ENCODE measurements around the gene FHIT.

- TF ChIP-seq CTCF (IDR thresholded peaks at IDR 0.05), result no peak
- no peak for TF ChIP-seq POLR2A (IDR thresholded peaks at IDR 0.05)
Observed at GRCh38 chr3:61117045-61117898, 134.0 kb downstream of the FHIT start.
